KMS-11 (cell line): ENCODE measurements around the gene CARD6.
"Not testable (repeated sequence)": the region's sequence is repeated elsewhere in the genome, so short reads cannot be mapped to it uniquely, and the experiment has no call there.

Experiments used
- H2AFZ ChIP-seq: fragments of 200-600 bp; sonication (generic); 2 replicates; pipeline ENCODE4 v1.6.1; 2016; ENCODE audit warnings: antibody characterized with exemption, mixed run types, low read depth
- H3K27ac ChIP-seq: fragments of 200-600 bp; sonication (generic); 2 replicates; pipeline ENCODE4 v1.6.1; 2016; ENCODE audit warnings: mild to moderate bottlenecking, mixed run types
- H3K27me3 ChIP-seq: fragments of 200-600 bp; sonication (generic); 2 replicates; pipeline ENCODE4 v1.6.1; 2017; ENCODE audit warnings: mild to moderate bottlenecking, low read depth, mixed run types, moderate library complexity; ENCODE audit not compliant: insufficient read depth
- H3K36me3 ChIP-seq: fragments of 200-600 bp; sonication (generic); 2 replicates; pipeline ENCODE4 v1.6.1; 2017; ENCODE audit warnings: mild to moderate bottlenecking, mixed run types; ENCODE audit not compliant: insufficient read depth
- H3K4me1 ChIP-seq: fragments of 200-600 bp; sonication (generic); 2 replicates; pipeline ENCODE4 v1.6.1; 2016; ENCODE audit warnings: mild to moderate bottlenecking, low read depth, mixed run types; ENCODE audit not compliant: poor library complexity, severe bottlenecking
- H3K4me2 ChIP-seq: fragments of 200-600 bp; sonication (generic); 2 replicates; pipeline ENCODE4 v1.7.0; 2016; ENCODE audit warnings: mild to moderate bottlenecking, mixed run types
- H3K4me3 ChIP-seq: fragments of 200-600 bp; sonication (generic); IDR thresholded peaks from 2 replicates; pipeline ENCODE4 v1.6.1; 2017; ENCODE audit warnings: low read depth, low read length, mixed read lengths; ENCODE audit not compliant: insufficient read depth
- H3K79me2 ChIP-seq: fragments of 200-600 bp; sonication (generic); 2 replicates; pipeline ENCODE4 v1.6.1; 2016; ENCODE audit warnings: low read depth, mixed run types; ENCODE audit not compliant: insufficient read depth
- H3K9ac ChIP-seq: fragments of 200-600 bp; sonication (generic); 2 replicates; pipeline ENCODE4 v1.6.1; 2016; ENCODE audit warnings: mild to moderate bottlenecking, mixed run types
- H4K20me1 ChIP-seq: fragments of 200-600 bp; sonication (generic); 2 replicates; pipeline ENCODE4 v1.6.1; 2016; ENCODE audit warnings: mild to moderate bottlenecking, mixed run types; ENCODE audit not compliant: insufficient read depth
- TF ChIP-seq, protein P1 (sequence below): fragments of 200-600 bp; sonication (generic); conservative IDR thresholded peaks from 2 replicates; pipeline ENCODE4 v1.6.1; 2017; ENCODE audit warnings: low read depth, mild to moderate bottlenecking, antibody characterized with exemption, low read length, moderate library complexity, mixed read lengths

CARD6 gene, protein sequence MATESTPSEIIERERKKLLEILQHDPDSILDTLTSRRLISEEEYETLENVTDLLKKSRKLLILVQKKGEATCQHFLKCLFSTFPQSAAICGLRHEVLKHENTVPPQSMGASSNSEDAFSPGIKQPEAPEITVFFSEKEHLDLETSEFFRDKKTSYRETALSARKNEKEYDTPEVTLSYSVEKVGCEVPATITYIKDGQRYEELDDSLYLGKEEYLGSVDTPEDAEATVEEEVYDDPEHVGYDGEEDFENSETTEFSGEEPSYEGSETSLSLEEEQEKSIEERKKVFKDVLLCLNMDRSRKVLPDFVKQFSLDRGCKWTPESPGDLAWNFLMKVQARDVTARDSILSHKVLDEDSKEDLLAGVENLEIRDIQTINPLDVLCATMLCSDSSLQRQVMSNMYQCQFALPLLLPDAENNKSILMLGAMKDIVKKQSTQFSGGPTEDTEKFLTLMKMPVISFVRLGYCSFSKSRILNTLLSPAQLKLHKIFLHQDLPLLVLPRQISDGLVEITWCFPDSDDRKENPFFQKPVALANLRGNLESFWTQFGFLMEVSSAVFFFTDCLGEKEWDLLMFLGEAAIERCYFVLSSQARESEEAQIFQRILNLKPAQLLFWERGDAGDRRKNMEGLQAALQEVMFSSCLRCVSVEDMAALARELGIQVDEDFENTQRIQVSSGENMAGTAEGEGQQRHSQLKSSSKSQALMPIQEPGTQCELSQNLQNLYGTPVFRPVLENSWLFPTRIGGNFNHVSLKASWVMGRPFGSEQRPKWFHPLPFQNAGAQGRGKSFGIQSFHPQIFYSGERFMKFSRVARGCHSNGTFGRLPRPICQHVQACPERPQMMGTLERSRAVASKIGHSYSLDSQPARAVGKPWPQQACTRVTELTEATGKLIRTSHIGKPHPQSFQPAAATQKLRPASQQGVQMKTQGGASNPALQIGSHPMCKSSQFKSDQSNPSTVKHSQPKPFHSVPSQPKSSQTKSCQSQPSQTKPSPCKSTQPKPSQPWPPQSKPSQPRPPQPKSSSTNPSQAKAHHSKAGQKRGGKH

DNA sequence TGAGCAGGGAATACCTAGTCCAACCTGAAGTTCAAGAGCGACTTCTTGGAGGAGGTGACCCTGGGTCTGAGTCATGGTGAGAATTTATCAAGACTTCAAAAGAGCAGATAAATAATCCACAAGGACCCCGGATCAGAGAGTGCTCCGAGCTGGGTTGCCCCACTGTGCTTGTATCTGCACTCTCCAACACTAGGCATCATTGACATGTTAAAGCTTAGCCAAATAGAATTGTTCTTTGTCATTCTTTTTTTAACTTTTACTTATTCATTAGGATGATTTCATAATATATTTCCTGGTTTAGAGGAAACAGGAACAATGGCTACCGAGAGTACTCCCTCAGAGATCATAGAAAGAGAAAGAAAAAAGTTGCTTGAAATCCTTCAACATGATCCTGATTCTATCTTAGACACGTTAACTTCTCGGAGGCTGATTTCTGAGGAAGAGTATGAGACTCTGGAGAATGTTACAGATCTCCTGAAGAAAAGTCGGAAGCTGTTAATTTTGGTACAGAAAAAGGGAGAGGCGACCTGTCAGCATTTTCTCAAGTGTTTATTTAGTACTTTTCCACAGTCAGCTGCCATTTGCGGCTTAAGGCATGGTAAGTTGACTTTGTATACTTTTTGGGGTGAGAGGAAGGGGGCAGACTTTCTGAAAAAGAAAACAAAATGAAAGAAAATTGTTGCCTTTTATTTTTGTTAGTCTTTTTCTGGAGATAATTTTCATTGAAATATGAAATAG is at the start of gene CARD6:
CARD6 (plus strand) TSS at position 300 of the 738 bp plus-strand sequence; CDS start at position 316, 16 bp downstream.
- no peaks in the 10 kb centered on the region for H3K79me2 ChIP-seq
- H3K4me1 ChIP-seq, result peaks cover 5% of the 10 kb centered on the region
- no peaks in the 10 kb centered on the region for H3K36me3 ChIP-seq
- H3K4me2 ChIP-seq, result peak within 1 kb of the TSS; percentile 79
- H4K20me1 ChIP-seq, result no peaks in the 10 kb centered on the region
- H3K9ac ChIP-seq, result peak within 1 kb of the TSS; percentile 49
- TF ChIP-seq, protein P1, sequence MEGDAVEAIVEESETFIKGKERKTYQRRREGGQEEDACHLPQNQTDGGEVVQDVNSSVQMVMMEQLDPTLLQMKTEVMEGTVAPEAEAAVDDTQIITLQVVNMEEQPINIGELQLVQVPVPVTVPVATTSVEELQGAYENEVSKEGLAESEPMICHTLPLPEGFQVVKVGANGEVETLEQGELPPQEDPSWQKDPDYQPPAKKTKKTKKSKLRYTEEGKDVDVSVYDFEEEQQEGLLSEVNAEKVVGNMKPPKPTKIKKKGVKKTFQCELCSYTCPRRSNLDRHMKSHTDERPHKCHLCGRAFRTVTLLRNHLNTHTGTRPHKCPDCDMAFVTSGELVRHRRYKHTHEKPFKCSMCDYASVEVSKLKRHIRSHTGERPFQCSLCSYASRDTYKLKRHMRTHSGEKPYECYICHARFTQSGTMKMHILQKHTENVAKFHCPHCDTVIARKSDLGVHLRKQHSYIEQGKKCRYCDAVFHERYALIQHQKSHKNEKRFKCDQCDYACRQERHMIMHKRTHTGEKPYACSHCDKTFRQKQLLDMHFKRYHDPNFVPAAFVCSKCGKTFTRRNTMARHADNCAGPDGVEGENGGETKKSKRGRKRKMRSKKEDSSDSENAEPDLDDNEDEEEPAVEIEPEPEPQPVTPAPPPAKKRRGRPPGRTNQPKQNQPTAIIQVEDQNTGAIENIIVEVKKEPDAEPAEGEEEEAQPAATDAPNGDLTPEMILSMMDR, result 0 out of 2 replicates have a peak, but pooled peaks have one; percentile 15
- H2AFZ ChIP-seq, result peak within 1 kb of the TSS; percentile 66
- H3K27ac ChIP-seq, result peak within 1 kb of the TSS; percentile 38; the same call in 1 of the 2 replicates
- H3K4me3 ChIP-seq, result no peak within 1 kb of the TSS
- H3K27me3 ChIP-seq, result no peaks in the 10 kb centered on the region

DNA sequence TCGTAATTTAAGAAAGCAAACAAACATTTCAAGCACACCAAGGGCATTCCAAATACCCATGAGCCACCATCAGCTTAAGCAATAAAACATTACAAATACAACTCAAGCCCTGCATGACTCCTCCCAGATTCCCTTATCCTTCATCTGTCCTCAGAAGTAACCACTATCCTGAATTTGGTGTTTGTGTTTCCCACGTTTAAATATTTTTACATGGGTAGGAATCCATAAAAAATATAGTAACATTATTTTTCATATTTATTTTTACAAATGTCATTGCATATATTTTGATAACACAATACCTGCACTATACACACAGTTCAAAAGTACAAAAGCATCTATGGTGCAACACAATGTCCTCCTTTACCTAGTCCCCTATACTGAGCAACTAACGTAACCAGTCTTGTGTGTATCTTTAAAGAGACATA is 49.4 kb upstream of the CARD6 start:
- H3K79me2 ChIP-seq, result peaks cover 96% of the 10 kb centered on the region
- no peak overlapping the region for H3K27ac ChIP-seq
- no peak overlapping the region for H3K4me3 ChIP-seq
- no peak overlapping the region for H2AFZ ChIP-seq
- no peak overlapping the region for H3K9ac ChIP-seq
- no peaks in the 10 kb centered on the region for H3K36me3 ChIP-seq
- TF ChIP-seq, protein P1, result no peak
- no peaks in the 10 kb centered on the region for H3K27me3 ChIP-seq
- H4K20me1 ChIP-seq, result 0 out of 2 replicates have a peak, but pooled peaks cover 4% of the 10 kb centered on the region
- peaks cover 9% of the 10 kb centered on the region for H3K4me1 ChIP-seq
- no peak overlapping the region for H3K4me2 ChIP-seq

DNA sequence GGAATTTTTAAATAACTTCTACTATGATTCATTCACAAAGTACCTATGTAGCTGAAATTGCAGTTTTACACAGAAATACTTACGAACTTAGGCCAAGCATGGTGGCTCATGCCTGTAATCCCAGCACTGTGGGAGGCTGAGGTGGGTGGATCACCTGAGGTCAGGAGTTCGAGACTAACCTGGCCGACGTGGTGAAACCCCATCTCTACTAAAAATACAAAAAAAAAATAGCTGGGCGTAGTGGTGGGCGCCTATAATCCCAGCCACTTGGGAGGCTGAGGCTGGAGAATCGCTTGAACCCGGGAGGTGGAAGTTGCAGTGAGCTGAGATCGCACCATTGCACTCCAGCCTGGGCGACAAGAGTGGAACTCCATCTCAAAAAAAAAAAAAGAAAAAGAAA is 48.5 kb upstream of the CARD6 start:
- H3K36me3 ChIP-seq, H3K9ac ChIP-seq, H2AFZ ChIP-seq, H3K27ac ChIP-seq, H3K4me2 ChIP-seq, H3K27me3 ChIP-seq, H4K20me1 ChIP-seq, H3K4me3 ChIP-seq: not testable (repeated sequence)
- Histone ChIP-seq H3K79me2 (peaks cover 97% of the 10 kb centered on the region), H3K4me1 (peaks cover 14% of the 10 kb centered on the region)

DNA sequence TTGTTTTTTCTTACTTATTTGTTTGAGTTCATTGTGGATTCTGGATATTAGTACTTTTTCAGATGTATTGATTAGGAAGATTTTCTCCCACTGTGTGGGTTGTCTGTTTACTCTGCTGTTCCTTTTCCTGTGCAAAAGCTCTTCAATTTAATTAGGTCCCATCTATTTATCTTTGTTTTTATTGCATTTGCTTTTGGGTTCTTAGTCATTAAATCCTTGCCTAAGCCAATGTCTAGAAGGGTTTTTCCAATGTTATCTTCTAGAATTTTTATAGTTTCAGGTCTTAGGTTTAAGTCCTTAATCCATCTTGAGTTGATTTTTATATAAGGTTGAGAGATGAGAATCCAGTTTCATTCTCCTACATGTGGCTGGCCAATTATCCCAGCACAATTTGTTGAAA is 46.8 kb upstream of the CARD6 start:
- H2AFZ ChIP-seq, H3K27me3 ChIP-seq, H3K4me2 ChIP-seq, H3K27ac ChIP-seq, H4K20me1 ChIP-seq, H3K4me3 ChIP-seq, H3K36me3 ChIP-seq, H3K9ac ChIP-seq: not testable (repeated sequence)
- Histone ChIP-seq H3K4me1 (peaks cover 18% of the 10 kb centered on the region), H3K79me2 (peaks cover 80% of the 10 kb centered on the region)

DNA sequence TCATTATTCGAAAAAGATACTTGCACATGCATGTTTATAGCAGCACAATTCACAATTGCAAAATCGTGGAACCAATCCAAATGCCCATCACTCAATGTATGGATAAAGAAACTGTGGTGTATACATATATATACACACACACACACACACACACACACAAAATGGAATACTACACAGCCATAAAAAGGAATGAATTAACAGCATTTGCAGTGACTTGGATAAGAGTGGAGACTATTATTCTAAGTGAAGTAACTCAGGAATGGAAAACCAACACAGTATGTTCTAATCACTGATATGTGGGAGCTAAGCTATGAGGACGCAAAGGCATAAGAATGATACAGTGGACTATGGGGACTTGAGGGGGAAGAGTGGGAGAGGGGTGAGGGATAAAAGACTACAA is 46.3 kb upstream of the CARD6 start:
- H3K4me3 ChIP-seq, H3K36me3 ChIP-seq, H2AFZ ChIP-seq, H4K20me1 ChIP-seq, H3K4me2 ChIP-seq, H3K27me3 ChIP-seq, H3K27ac ChIP-seq, H3K9ac ChIP-seq: not testable (repeated sequence)
- peaks cover 16% of the 10 kb centered on the region for H3K4me1 ChIP-seq
- peaks cover 76% of the 10 kb centered on the region for H3K79me2 ChIP-seq
